Measurements from ENCODE around the gene DNAI4.

The DNAI4 gene

GRCh38 chr1:66770694-66771093, 154.0 kb downstream of the DNAI4 start:
- in situ Hi-C loops (cut with HindIII; ENCODE audit: low sequenced_read_pairs): no loop called here
- H3K4me3 ChIP-seq (ENCODE audit: low read depth, low read length): no peak overlapping the region
- TF ChIP-seq CTCF (IDR thresholded peaks at IDR 0.05; ENCODE audit: low read depth, low read length): no peak
- DNase-seq (ENCODE audit: low read depth, low spot score): no peak

- no peak for TF ChIP-seq CTCF (IDR thresholded peaks at IDR 0.05; ENCODE audit: low read depth, low read length)
- no peak for DNase-seq (ENCODE audit: low read depth, low spot score)
- in situ Hi-C loops (cut with HindIII; ENCODE audit: low sequenced_read_pairs): no loop called here
- H3K4me3 ChIP-seq (ENCODE audit: low read depth, low read length): no peak overlapping the region
These were observed 154.4 kb downstream of the DNAI4 start for GRCh38 chr1:66770240-66770639.

GRCh38 chr1:66769512-66770229, 155.0 kb downstream of the DNAI4 start:
- no peak overlapping the region for H3K4me3 ChIP-seq (ENCODE audit: low read depth, low read length)
- TF ChIP-seq CTCF (IDR thresholded peaks at IDR 0.05; ENCODE audit: low read depth, low read length): no peak
- no peak for DNase-seq (ENCODE audit: low read depth, low spot score)
- in situ Hi-C loops (cut with HindIII; ENCODE audit: low sequenced_read_pairs): no loop called here

- DNase-seq (ENCODE audit: low read depth, low spot score): no peak
- TF ChIP-seq CTCF (IDR thresholded peaks at IDR 0.05; ENCODE audit: low read depth, low read length): no peak
- H3K4me3 ChIP-seq (ENCODE audit: low read depth, low read length): no peak overlapping the region
- in situ Hi-C loops (cut with HindIII; ENCODE audit: low sequenced_read_pairs): no loop called here
These were observed 155.7 kb downstream of the DNAI4 start for GRCh38 chr1:66768965-66769364.

- in situ Hi-C loops (cut with HindIII; ENCODE audit: low sequenced_read_pairs): no loop called here
- no peak for DNase-seq (ENCODE audit: low read depth, low spot score)
- H3K4me3 ChIP-seq (ENCODE audit: low read depth, low read length): no peak overlapping the region
- TF ChIP-seq CTCF (IDR thresholded peaks at IDR 0.05; ENCODE audit: low read depth, low read length): no peak
These were observed 157.0 kb downstream of the DNAI4 start for GRCh38 chr1:66767626-66768025.

- in situ Hi-C loops (cut with HindIII; ENCODE audit: low sequenced_read_pairs): no loop called here
- TF ChIP-seq CTCF (IDR thresholded peaks at IDR 0.05; ENCODE audit: low read depth, low read length): peak; percentile 67
- DNase-seq (ENCODE audit: low read depth, low spot score): peak; percentile 67
- no peak overlapping the region for H3K4me3 ChIP-seq (ENCODE audit: low read depth, low read length)
These were observed 159.6 kb downstream of the DNAI4 start for GRCh38 chr1:66764994-66765578.

Measured in astrocyte of the spinal cord (primary cell).